Kidney epithelial cell (primary cell): Measurements from ENCODE around the gene KCNJ11. TPM values are rescaled to one million over a fixed set of nuclear protein-coding genes. Genes with fewer than 3 reads are reported as not detected.

ENCODE experiments used
- DNase-seq: peaks from one replicate; pipeline ENCODE4 v3.0.0-alpha.2; 2010; ENCODE audit warnings: low read depth
- H3K27me3 ChIP-seq: 2 replicates; pipeline ENCODE4 v1.6.0; 2011; ENCODE audit warnings: low read length; ENCODE audit not compliant: control insufficient read depth, insufficient read depth
- H3K36me3 ChIP-seq: 2 replicates; pipeline ENCODE4 v1.5.1; 2011; ENCODE audit warnings: low read length; ENCODE audit not compliant: control insufficient read depth, insufficient read depth
- H3K4me3 ChIP-seq: 2 replicates; pipeline ENCODE4 v1.5.1; 2011; ENCODE audit warnings: low read depth, mild to moderate bottlenecking, control low read depth, low read length
- total RNA-seq: library from RNA; depleted of rRNA; stranded (reverse); fragments of >200 nt; gene quantifications from 2 replicates; pipeline ENCODE4 v1.2.3, GENCODE V29; 2015
- TF ChIP-seq, protein P1 (sequence below): IDR thresholded peaks from 2 replicates; pipeline ENCODE4 v1.5.1; 2011; ENCODE audit warnings: mild to moderate bottlenecking, moderate library complexity, low read length, control low read depth, inconsistent platforms; ENCODE audit not compliant: insufficient read depth, poor library complexity, severe bottlenecking

The KCNJ11 gene
- total RNA-seq, 1 donor from 2014 or later = 1.3 TPM

DNA sequence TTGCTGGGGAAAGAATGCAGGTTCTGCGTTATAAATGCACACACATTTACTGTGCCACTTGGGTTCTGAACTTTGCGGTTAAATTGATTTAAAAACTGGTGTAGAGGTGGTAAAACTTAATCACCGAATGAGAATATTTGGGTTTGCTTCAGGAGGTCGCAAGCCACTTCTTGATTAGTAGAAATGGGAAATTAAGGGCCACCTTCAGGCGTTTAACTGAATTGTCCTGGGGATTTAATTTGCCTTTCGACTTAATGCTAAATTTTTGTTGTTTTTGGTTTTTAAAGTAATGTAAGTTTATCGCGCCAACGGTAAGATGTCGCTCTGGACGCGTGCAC, 37.3 kb downstream of the KCNJ11 start:
- no peak for DNase-seq
- Histone ChIP-seq H3K27me3 (peaks cover 3% of the 10 kb centered on the region), H3K36me3 (no peaks in the 10 kb centered on the region), H3K4me3 (no peak overlapping the region)
- TF ChIP-seq, protein P1, sequence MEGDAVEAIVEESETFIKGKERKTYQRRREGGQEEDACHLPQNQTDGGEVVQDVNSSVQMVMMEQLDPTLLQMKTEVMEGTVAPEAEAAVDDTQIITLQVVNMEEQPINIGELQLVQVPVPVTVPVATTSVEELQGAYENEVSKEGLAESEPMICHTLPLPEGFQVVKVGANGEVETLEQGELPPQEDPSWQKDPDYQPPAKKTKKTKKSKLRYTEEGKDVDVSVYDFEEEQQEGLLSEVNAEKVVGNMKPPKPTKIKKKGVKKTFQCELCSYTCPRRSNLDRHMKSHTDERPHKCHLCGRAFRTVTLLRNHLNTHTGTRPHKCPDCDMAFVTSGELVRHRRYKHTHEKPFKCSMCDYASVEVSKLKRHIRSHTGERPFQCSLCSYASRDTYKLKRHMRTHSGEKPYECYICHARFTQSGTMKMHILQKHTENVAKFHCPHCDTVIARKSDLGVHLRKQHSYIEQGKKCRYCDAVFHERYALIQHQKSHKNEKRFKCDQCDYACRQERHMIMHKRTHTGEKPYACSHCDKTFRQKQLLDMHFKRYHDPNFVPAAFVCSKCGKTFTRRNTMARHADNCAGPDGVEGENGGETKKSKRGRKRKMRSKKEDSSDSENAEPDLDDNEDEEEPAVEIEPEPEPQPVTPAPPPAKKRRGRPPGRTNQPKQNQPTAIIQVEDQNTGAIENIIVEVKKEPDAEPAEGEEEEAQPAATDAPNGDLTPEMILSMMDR = peak; percentile 24

DNA sequence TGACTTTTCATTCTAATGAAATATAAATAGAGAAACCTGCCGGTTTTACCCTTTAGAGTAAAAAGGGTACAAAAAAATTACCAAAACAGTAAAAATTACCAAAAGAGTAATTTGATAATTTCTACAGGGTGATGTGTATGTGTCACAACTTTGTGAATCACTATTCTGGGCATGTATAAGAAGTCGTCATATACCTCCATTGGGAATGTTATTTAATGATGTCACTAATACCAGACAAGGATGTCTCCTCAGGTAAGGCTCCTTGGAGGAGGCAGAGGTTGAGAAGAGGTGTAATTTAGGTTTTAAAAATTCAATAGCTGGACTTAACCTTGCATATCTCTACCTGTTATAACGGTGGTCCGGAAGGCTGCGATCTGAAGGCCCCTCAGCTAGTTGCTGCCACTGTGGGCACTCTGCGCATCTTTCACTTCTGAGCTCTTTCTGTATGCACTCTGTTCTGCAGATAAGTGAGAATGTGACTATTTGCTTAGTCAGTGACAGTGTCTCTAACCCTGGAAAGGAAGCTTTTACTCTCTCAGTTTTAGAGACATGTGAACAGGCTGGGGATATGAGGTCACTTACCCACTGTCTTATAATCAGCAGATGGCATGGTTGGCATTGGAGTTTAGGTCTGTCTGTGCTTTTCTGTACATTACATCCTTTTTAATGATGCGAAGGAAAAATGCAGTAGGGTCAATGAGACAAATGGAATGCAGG, 37.8 kb downstream of the KCNJ11 start:
- H3K4me3 ChIP-seq = no peak overlapping the region
- TF ChIP-seq, protein P1 = no peak
- H3K36me3 ChIP-seq = no peaks in the 10 kb centered on the region
- DNase-seq = no peak
- peaks cover 3% of the 10 kb centered on the region for H3K27me3 ChIP-seq

DNA sequence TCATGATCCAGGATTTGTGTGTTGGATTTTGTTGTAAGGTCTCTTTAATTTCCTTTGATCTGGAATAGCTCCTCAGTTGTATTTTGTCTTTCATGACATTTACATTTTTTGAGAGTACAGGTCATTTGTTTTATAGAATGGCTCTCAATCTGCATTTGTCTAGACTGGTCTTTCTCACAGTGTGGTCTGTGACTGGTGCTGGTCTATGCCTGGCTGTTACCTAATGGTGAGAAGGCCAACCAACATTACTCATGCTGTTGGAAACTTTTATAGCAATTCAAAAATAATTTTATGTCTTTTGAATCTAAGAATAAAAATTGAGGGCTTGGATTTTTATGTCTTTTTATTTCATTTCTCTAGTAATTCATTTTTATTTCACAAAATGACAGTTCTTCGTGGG, 40.8 kb downstream of the KCNJ11 start:
- TF ChIP-seq, protein P1 = no peak
- no peak overlapping the region for H3K4me3 ChIP-seq
- H3K27me3 ChIP-seq = peaks cover 3% of the 10 kb centered on the region
- no peak for DNase-seq
- H3K36me3 ChIP-seq = no peaks in the 10 kb centered on the region

DNA sequence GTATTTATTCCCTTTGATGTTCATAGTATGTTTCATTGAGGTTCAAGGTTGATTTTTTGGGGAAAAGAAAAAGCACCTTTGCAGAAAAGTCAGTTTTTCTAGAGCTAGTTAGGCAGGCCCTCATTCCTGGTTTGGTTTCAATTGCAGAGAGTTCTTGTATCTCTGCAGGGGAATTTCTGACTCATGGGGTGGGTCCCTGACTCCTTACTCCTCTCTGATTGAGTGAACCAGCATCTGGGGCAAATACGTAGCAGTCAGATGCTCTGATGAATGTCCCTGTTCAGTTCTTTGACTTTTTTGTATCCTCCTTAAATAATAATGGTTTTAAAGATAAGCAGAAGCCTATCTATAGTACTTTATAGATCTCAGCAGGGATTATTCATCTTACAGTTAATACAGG, 44.6 kb downstream of the KCNJ11 start:
- TF ChIP-seq, protein P1 = no peak
- no peak overlapping the region for H3K4me3 ChIP-seq
- no peaks in the 10 kb centered on the region for H3K36me3 ChIP-seq
- peak; percentile 23 for DNase-seq
- no peaks in the 10 kb centered on the region for H3K27me3 ChIP-seq

DNA sequence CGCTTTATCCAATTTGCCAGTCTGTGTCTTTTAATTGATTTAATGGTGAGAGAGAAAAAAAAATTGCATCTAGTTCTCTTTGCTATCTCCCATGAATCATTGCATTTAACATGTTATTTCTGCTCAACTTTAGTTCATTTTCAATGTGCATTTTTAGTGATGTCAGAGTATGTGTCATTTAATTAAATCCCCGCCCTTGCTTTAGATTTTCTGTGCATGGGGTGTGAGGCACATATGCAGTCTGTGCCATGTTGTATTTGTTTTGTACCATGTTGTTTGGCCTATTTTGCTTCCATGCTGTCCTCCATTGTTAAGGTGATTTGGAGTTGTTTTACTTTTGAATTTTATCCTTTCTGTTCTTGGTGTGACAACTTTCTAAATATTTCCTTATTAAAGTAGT, 45.2 kb downstream of the KCNJ11 start:
- no peak for DNase-seq
- Histone ChIP-seq H3K36me3 (no peaks in the 10 kb centered on the region), H3K4me3 (no peak overlapping the region), H3K27me3 (no peaks in the 10 kb centered on the region)
- TF ChIP-seq, protein P1 = no peak

Other genes starting within 250 kb of the KCNJ11 start
- gene PIK3C2A, start 180.7 kb downstream of the KCNJ11 start, total RNA-seq = 46.8 and 48.3 TPM in 2 replicates
- gene NUCB2, start 111.9 kb downstream of the KCNJ11 start, total RNA-seq = 26.1 and 35.2 TPM in 2 replicates
- gene NCR3LG1, start 36.9 kb downstream of the KCNJ11 start, total RNA-seq = 10.1 and 11.4 TPM in 2 replicates
- gene ABCC8, start 88.2 kb upstream of the KCNJ11 start, total RNA-seq = not detected in 2 replicates
- 0.75 and 1.8 TPM in 2 replicates for gene USH1C, start 155.8 kb upstream of the KCNJ11 start, total RNA-seq
- not detected in 2 replicates for gene OTOG, start 158.6 kb upstream of the KCNJ11 start, total RNA-seq